TTC549 (cell line): ENCODE results near the gene GREB1.

ENCODE experiments used
- FAIRE-seq: peaks from 2 replicates; lab custom pipeline; 2012; peaks lifted over from hg19 to GRCh38; lab: Jason Lieb, UNC

Gene GREB1

GRCh38 chr2:11665510-11666362 lies 131.9 kb downstream of the GREB1 start:
- no peak for FAIRE-seq

GRCh38 chr2:11667194-11667593 lies 133.3 kb downstream of the GREB1 start:
- no peak for FAIRE-seq

DNA sequence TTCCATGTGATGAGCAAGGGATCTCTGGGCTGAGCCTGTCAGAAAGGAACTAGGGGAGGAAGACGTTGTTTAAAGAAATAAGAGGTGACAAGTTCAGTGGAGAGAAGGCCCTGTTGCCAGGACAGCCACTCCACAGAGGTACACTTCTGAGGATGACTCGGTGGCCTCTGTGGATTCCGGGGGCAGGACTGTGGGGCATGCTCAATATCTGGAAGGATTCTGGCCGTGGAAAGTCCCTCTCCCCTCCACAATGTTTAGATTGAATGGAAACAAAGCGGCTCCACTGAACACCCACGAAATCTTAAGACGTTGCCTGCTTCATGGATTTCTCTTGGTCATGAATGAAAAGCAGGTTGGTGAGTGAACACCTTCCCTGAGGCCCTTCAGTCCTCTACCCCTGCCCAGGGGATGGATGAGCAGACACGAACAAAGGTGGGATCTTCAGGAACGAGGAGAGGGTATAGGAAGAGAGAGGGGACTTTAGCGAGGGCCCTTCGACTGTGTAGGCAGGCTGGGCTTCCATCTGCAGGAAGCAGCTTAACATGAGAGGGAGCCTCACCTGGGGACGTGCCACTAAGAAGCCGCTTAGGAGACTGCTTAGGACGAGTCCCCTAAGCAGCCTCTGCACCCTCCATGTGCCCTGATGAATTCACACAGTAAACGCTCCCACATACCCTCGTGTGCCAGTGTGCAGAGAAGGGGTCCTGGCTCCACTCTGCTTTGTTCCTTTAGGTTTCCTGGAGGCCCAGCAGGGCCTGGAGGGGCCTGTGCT lies 134.2 kb downstream of the GREB1 start:
- no peak for FAIRE-seq

DNA sequence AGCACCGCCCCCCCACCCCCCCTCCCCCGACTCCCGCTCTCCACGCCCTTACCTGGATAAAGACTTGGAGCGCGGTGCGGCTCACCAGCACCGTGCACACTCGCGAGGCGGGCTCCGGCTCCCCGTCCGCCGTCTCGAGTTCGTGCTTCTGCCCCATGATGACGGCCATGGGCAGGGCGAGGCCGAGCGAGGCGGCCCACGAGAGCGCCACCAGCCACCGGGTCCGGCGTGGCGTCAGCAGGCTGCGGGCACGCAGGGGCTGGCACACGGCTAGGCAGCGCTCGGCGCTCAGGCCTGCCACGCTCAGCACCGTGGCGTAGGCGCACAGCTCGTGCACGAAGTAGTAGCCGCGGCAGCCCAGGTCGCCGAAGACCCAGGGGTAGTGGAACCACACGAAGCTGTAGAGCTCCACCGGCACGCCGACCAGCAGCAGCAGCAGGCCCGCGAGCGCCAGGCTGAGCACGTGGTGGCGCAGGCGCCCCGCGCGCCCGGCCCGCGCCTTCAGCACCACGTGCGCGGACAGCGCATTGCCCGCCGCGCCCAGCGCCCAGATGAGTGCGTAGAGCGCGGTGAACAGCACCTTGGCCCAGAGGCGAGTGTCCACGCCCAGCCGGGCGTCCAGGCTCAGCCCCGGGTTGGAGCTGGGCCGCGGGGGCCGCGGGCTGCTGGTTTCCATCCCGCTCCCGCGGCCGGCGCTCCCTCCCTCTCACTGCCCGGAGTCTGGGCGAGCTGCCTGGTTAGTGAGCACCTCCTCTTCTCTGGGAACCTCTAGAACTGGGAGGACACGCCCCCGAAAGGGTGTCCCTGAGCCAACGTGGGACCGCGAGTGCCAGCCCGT lies 135.8 kb downstream of the GREB1 start, which contains the start of gene NTSR2:
Gene NTSR2, minus strand, starts transcription at position 742 of the 838 bp plus-strand sequence. Its CDS starts 66 bp downstream, at position 676.
- FAIRE-seq: no peak

GRCh38 chr2:11672407-11672806 lies 138.6 kb downstream of the GREB1 start:
- no peak for FAIRE-seq

- no peak for FAIRE-seq
Measured at GRCh38 chr2:11674983-11675382, 141.1 kb downstream of the GREB1 start.

DNA sequence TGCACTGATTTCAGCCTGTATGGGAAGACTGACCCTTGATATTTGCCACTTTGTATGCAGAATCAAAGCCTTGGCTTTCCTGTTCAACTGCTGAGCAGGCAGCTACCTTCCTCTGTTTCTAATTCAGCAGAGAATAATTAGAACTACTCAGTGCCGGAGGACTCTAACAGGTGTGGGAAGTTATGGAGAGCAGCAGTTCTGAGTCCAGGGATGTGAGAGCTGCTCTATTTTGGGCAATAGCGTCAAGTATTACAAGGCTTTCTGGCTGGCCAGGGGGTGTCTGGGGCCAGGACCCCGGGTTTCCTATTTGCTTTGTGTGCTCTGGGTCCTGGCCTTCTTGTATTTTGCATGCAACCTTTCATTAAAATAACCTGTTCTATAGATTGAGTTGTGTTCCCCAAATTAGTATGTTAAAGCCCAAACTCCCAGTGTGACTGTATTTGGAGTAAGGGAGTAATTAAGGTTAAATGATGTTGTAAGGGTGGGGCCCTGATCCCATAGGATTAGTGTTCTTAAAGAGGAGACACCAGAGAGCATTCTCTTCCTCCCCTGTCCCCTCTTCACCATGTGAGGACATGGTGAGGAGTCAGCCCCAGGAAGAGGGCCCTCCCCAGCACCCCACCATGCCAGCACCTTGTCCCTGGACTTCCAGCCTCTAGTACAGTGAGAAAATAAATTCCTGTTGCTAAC lies 141.7 kb downstream of the GREB1 start:
- FAIRE-seq: no peak

DNA sequence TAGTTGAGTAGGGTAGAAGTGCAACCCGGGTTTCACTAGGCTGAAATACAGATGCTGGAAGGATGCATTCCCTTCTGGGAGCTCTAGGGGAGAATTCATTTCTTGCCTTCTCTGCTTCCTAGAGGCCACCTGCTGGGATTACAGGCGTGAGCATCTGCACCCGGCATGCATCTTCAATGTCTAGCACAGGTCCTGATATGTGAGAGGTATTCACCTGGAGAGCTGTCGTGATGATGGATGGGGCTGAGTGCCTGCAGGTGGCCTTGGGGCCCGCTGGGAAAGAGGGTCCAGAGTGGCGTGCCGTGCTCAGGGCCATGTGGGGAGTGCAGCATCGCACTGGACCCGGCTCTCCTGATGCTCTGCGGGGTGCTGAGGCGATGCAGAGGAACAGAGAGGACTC lies 142.8 kb downstream of the GREB1 start:
- no peak for FAIRE-seq

GRCh38 chr2:11677136-11678055 lies 143.6 kb downstream of the GREB1 start:
- no peak for FAIRE-seq

- FAIRE-seq: no peak
Measured at GRCh38 chr2:11678306-11678960, 144.6 kb downstream of the GREB1 start.

DNA sequence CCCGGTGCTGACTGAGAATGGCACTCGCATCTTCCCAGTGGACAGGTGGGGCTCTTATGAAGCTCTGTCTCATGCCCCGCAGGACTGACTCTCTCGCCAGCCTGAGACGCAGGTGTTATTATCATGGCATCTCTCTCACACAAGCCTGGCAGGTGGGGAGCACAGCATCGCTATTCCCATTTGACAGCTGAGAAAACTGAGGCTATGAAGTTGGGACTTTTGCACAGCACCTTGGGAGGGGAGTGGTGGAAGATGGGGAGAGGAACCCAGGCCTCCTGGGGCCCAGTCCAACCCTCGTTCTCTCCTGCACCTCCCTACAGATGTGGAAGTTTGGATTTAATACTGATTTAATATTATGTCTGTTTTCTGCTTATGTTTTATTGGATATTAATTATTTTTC lies 145.2 kb downstream of the GREB1 start:
- no peak for FAIRE-seq

DNA sequence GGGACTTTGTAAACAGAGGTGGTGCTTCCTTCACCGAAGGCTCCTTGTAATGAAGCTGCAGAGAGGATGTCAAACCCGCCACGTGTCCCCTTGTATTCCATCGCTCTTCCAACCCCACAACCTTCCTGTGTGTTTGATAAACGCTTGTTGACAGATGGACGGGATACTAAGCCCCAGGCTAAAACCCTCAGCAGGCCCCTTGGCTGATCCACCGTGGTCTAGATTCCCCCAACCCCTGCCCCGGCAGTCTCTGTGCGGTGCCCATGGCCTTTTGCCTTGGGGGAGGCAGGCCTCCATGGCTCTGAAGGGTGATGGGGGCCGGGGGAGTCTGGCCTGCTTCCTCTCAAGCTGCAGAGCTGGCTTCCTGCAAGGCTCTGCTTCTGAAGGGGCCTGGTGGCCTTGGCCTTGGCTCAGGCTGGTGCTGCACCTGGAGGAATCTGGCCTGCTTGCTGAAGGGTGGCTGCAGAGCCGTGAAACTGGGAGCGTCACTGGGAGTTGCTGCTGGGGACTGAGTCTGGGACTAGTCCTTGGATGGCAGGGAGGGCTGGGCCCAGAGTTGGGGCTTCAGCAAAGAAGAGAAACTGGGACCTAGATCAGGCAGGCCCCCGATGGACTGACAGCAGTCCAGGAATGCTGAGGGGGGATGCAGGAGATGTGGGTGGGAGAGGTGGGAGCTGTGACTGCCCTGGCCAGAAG lies 145.8 kb downstream of the GREB1 start:
- FAIRE-seq: no peak

DNA sequence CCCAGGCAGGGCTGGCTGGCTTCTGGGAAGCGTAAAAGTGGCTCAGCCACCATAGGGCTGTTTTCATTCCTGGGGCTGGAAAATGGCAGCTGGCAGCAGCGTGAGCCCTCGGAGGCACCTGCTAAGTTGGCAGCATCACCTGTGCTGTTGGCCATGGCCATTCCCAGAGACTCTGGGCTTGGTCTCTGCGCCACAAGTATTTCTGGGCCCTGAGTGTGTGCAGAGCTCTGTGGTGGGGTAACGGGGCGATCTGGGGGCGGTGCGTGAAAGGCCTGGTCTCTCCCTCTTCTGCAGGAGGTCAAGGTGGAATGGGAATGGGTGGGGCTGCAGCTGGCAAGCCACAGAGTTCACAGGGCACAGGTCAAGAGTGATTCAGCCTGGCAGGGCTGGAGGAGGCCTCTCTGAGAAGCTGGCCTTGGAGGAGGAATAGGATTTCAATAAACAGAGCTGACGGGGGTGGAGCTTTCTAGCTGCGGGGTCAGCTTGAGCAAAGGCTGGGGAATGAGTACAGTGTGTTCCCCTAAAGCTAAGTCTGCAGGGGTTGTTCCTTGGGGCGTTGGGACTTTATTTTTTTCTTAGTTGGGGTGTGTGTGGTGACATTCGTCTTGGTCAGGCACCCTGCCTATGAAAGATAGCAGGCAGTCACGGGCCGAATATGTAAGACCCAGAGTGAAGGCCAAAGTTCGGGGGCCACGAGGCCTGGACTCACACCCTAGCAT lies 146.5 kb downstream of the GREB1 start:
- no peak for FAIRE-seq

DNA sequence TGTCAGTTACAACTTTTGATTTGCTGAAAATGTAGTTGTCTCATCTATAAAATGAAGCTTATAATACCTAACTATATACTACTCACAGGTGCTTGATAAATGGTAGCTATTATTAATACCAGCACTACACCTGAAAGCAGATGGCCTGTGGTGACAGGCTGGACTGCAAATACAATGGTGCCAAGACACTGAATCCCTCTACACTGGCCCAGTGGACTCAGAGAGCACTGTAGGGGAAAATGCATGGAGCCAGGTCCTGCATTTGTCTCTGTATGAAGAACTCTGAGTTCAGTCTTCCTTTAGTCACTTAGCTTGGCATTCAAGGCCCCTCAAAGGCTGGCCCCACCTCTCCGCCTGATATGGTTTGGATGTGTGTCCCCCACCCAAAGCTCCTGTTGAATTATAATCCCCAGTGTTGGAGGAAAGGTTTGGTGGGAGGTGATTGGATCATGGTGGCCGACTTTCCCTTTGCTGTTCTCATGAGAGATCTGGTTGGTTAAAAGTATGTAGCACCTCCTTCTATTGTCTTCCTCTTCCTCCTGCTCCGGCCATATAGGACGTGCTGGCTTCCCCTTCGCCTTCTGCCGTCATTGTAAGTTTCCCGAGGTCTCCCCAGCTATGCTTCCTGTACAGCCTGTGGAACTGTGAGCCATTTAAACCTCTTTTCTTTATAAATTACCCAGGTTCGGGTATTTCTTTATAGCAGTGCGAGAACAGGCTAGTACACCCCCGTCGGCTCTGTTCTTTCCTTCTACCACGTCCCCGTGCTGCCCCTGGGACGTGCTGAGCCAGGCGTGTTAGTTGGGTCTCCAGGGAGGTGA lies 147.3 kb downstream of the GREB1 start:
- FAIRE-seq: no peak

- no peak for FAIRE-seq
Measured at GRCh38 chr2:11681722-11682589, 148.1 kb downstream of the GREB1 start.

DNA sequence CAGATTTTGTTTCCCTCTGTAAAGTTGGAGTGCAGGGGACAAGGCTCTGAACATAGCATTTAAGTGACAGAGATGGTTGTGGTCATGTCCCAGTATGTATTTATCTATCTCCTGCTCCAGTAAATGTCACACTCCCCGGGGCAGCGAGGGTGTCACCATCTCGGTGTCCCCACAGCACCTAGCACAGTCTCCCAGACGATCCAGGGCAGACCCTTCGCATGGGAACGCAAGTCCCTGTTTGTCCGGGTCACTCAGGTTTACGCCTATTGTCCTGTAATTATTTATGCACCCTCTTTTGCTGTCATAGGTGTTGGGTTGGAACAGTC lies 148.7 kb downstream of the GREB1 start:
- no peak for FAIRE-seq

GRCh38 chr2:11683476-11683875 lies 149.6 kb downstream of the GREB1 start:
- no peak for FAIRE-seq
